GM18907 (cell line): Measurements from ENCODE around the gene NDP.
A peak's percentile ranks its signal among the peaks of the same experiment; 100 is the strongest.
"Not testable (repeated sequence)": the region's sequence is repeated elsewhere in the genome, so short reads cannot be mapped to it uniquely, and the experiment has no call there.

Experiments
- ATAC-seq: cut with Tn5 transposase; IDR thresholded peaks from one replicate; pipeline ENCODE4 v1.9.1; 2021; ENCODE audit warnings: mild to moderate bottlenecking, moderate library complexity; ENCODE audit not compliant: unreplicated experiment

Gene NDP

DNA sequence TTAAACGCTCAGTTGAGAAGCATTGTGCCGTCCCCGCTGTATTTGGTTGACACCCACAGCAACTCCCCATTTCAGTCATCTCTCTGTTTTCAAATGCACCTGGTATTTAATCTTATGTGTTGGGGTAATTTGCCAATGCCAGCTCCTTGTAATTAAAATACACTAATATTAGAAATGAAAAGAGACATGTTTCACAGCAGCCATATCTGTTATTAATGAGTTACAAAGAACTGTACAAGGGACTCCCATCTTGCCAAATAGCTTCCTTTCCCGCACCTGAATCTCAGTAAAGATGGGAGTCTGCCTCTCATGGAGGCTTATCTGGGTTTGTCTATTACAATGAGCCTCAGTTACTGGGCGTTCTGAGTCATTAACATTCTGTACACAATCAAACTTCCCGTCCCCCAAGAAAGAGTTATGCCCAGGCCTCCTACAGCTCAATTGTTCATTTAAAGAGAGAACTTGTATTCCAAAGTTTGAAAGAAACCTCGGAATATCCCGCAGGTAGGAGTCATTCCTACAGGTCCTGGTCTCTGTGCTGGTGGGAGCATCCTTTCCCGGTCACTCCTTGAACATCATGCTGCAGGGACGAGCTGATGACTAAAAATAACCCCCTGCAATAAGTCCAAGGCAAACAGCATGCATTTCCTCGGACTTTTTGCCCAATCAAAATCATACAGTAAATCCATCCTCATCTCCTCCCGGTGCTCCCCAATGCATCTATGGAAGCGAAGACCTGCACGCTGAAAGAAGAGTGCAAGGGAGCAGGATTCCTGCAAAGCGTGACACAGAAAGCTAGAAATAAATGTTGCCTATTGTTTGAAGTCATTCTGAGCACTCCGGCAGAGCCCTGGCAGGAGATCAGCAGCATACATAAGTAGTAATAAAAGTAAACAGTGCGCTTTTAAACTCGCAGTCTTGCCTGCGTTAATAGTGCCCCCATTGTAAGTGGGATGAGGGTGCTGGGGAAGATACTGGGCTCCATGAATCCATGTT lies 926 bp downstream of the NDP start:
- no peak for ATAC-seq

GRCh38 chrX:43970528-43970927 lies 2.7 kb downstream of the NDP start:
- no peak for ATAC-seq

- no peak for ATAC-seq
These were observed 3.4 kb downstream of the NDP start for GRCh38 chrX:43969504-43970501.

DNA sequence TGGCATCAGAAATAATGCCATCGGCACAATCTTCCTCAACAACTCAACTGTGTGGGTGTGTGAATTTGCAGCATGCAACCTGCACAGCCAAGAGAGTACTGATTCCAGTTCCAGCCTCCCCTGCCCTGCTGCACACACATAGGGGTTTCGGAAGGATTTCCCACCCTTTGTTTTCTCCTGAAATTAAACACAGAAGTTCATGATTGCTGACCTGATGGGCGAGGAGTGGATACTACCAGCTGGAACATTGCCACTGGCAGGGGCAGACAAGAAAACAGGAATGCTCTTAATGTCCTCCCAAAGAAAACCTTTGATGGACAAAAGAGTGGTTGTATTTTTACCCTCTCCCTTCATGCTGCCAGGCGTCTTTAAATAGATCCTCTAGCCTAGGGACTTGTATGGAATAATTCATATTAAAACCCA lies 4.8 kb downstream of the NDP start:
- no peak for ATAC-seq

GRCh38 chrX:43964936-43965335 lies 8.3 kb downstream of the NDP start:
- no peak for ATAC-seq

DNA sequence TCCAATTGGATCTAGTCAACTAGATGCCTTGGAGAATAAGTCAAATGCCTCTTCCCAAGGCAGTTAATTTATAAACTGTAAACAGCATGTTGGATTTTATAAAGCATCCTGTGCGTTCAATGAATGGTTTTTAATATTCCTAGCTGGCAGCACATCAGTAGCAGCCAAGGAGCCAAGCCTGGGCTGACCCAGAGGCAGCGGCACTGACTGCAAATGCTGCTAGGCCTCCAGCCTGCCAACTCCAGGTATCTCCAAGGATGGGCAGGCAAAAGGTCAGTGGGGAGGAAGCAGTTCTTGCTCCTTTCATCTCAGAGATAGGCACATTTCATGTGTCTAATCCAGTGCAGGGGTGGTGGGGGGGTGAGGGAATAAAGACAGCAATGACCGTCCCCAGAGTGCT lies 9.5 kb downstream of the NDP start:
- no peak for ATAC-seq

GRCh38 chrX:43962636-43963035 lies 10.6 kb downstream of the NDP start:
- no peak for ATAC-seq

DNA sequence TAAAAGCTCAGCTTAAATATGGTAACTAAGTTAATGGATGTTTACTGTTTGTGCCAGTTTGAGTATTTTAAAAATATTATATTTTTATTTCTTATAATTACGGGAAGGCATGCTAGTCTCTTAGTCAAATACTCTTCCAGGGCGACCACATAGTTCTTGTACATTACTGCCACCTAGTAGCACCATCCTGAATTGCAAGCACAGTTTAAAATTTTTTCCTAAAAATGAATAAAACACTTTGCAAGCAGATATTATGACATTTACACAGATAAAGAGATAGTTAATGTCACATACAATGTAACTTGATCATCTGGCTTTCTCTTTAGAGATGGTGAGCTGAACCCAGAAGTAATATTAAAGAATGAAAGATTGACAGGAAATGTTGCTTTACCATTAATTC lies 11.5 kb downstream of the NDP start:
- ATAC-seq: no peak

DNA sequence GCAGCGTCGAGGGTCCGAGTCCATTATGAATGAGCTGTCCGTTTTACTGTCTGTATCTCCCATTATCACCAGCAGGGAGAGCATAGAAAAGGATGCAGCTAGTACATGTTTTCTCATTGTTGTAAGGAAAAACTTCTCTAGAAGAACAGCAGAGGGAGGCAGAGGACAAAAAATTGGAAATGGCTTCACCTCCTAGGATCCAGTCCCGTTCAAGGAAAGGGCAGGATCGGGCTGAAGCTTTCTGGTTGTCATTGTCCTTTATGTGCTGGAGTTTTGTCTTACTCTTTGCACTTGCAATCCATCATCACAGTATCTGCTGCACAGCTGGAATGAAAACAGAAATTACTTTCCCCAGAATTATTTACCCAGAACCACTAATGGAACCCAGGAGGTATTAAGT lies 14.7 kb downstream of the NDP start:
- ATAC-seq: peak; percentile 88

DNA sequence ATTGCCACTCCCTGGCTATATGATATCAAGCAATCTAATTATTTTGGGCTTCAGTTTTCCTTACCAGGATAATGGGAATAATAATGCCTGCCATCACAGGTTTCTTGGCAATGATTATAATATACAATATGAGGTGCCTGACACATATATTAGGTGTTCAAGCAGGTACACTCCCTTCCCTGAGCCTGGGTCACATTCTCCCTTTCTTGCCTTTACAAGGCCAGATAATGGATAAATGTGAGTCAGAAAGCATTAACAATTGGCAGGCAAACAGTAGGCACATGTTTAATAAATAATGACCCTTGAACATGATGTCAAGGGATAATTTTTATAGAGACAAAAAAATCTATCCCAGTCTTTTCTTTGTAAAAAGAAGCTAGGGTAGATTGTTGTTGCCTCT lies 17.2 kb downstream of the NDP start:
- no peak for ATAC-seq

- no peak for ATAC-seq
These were observed 20.0 kb downstream of the NDP start for GRCh38 chrX:43953218-43953617.

DNA sequence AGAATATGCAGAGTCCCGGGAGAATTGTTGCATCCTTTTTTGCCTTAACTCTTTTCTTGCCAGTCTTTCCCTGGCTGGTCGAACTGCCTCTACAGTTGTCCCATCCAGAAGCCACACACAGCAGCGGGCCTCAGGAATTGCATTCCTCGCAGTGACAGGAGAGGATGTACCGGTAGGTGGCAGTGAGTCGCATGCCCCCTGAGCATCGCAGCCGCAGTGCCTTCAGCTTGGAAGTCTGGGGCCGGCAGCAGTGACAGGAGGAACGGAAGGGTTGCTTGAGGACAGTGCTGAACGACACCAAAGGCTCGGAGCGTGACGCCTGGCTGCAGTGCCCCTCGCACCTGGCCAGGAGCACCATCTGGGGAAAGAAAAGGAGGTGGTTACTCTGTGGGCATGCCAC lies 23.5 kb downstream of the NDP start:
- no peak for ATAC-seq

DNA sequence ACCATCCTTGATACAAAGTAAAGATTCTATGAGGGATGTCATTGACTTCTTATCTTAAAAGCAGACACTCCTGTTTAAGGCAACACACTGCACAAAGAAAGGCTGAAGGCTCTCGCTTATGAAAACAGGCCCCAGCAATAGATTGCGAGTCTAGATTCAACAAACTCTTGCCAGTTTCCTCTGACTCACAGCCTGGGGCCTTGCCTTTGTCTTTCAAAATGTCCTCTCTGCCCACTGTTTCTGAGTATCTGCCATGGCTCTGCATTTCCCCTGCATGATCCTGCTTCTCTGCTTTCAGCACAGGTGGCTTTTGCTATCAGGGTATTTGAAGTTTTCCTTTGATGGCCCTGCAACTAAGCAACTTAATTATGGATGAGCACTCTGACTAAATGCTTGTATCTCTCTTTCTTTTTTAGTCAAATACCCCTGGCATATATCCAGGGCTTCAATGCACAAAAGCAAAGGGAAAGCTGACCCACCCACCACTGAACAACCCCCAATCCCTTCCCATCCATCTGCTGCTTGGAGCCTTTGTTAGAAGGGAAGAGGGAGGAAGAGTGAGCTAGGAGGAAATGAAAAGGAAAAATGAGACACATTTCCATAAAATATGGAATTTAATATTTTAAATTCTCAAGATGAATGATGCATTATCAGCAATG lies 32.2 kb downstream of the NDP start:
- ATAC-seq: no peak

- ATAC-seq: no peak
These were observed 33.8 kb downstream of the NDP start for GRCh38 chrX:43939187-43939926.

DNA sequence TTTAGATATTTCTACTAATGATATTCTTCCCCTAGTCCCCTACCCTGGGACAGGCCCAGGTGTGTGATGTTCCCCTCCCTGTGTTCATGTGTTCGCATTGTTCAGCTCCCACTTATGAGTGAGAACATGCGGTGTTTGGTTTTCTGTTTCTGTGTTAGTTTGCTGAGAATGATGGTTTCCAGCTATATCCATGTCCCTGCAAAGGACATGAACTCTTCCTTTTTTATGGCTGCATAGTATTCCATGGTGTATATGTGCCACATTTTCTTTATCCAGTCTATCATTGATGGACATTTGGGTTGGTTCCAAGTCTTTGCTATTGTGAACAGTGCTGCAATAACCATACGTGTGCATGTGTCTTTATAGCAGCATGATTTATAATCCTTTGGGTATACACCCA lies 51.2 kb downstream of the NDP start:
- ATAC-seq: not testable (repeated sequence)

GRCh38 chrX:43910772-43911171 lies 62.4 kb downstream of the NDP start:
- ATAC-seq: not testable (repeated sequence)

- ATAC-seq: no peak
These were observed 63.2 kb downstream of the NDP start for GRCh38 chrX:43910012-43910411.

DNA sequence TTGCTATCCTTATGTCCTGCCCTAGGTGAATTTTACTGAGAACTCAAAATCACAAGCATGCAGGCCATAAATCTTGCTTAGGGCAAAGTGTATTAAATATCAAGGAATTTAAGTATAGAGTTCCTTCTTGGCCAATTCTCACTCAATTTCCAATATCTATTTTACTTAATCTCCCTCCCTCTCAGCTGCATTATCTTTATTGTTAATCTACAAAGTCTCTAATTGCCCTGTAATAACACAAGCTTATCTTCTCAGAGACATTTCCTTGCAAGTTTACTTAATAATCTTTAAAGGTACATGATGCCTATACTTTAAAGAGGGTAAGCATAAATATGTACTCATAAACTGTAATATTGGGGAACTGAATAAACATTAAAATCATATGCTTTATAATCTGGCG lies 64.0 kb downstream of the NDP start:
- no peak for ATAC-seq

GRCh38 chrX:43899878-43900815 lies 73.0 kb downstream of the NDP start:
- ATAC-seq: no peak
